HG03064 (cell line): ENCODE data around the gene TTLL5.

Experiments used
- ATAC-seq: cut with Tn5 transposase; IDR thresholded peaks from one replicate; pipeline ENCODE4 v1.9.1; 2021; ENCODE audit warnings: low read depth; ENCODE audit not compliant: unreplicated experiment

Gene TTLL5

DNA sequence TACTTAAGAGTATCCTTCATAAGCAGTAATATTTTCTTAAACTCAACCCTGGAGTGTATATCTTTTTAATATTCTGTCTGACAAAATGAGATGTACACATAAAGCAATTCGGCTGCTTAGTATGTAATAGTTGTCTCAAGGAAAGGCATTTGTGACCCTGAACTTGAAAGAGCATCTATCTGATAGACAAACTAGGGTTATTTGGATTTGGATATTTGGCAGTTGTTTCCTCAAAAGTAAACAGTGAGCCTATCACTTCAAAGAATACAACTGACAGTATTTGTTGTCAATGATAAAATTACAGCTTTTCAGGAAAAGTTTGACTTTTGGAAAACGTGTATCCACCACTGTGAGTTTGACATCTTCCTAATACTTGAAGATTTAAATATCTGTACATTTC, 197.3 kb downstream of the TTLL5 start:
- ATAC-seq = no peak

DNA sequence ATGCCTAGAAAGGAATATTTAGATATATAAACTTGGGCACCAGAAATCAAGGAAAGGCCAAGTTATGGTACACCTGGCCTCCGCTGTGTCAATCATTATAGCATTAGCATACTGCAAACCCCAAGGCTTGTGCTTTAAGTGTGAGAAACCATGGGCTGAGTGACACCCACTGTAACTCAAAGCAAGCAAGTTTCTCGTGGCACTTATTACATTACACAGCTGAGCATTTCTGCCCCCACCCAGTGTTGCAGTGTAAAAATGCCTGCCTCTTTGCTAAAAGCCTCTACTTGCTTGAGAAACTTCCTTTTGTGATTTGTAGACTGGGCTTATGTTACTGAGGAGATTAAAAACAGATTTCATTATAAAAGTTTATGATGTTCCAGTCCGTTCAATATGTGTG, 198.7 kb downstream of the TTLL5 start:
- no peak for ATAC-seq

DNA sequence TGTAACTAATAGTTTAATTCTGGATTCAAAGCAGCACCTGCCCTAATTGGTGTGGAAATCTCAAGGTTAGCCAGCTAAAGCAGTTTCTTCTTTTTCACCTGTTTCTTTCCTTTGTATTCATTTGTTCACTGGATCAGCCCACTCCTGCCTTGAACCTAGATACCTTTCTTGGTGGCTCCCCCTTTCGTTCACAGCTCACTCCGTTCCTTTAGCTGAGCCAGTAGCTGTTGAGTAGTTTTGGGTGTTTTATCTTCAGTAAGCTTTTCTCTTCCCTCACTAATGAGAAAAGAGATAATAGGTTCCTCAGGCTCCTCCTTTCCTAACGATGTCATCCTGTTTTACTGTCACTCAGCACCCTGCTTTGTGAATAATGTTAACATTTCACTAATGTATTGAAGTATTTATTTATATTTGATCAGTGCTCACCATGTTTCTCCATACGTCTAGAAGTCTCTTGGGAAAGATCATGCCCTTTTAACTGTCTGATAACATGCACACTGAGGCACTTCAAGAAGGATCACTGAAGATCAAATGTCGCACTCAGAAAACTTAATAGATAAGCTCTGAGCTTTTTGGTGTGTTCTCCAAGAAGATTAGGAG, 199.6 kb downstream of the TTLL5 start:
- no peak for ATAC-seq

DNA sequence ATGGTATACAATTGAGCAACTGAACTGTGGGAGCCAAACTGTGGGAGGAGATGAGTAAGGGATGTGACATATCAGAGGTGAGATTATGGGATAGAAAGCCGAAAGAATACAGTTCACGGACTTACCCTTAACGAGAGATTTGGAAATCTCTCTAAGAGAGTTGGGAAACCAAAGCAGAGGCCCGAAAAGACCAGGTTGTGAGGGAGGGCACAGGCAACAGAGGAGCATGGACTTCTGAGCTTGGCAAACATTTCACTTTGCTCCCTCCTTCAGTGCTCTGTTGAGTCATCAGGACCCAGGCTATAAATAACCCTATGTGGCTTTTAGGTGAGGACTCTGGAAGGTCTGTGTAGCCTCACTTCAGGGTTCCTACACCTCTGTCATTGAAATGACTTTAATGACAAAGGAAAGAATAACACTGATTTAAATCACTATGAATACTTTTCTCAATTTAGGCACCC, 200.1 kb downstream of the TTLL5 start:
- no peak for ATAC-seq

DNA sequence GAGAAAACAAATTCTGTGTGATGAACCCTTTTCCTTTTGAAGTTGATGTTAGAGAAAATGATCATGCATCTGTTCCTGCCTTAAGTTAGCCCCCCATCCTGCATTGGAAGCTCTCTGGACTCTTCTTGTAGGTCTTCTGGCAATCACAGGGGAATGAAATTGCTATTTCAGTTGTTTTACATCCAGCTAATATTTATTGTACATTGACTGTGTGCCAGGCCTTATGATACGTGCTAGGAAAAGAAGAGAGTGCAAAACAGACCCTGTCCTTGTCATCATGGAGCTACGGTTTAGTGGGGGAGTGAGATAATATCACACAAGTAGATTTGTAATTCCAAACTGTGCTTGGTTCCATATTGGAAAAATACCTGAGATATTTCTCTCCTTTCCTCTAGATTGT, 202.2 kb downstream of the TTLL5 start:
- no peak for ATAC-seq

DNA sequence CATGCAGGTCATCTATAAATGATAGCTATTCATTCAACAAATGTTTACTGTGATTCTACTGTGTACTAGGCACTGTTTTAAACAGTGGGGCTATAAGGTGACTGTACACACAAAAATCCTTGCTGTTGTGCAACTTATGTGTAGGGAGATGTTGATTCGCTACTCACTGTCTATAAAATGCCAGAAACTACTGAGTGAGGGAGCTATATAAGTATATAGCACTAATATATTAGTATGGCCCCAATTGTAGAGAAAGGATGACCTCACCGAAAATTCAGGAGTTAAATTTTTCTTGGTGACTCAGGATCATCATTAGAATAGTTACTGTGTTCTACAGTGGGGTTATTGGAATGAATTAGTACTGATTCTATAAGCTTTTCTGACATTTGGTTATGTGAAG, 203.3 kb downstream of the TTLL5 start:
- no peak for ATAC-seq

DNA sequence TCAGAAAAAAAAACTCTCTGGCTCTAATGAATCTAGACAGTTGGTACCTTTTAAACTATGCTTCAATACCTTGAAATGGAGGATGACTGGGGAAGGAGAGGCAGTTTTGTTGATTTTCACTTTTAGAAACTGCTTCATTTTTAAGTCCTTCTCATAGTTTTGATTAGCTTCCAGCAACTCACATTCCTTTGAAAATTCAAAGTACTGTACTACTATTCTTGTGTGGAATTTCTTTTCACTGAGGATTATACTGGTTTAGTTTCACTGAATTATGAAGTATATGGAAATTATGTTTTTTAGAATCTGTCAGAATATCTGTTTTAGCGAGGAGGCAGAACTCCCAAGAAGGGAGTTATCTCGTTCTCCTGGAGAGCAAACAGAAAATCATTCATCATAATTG, 204.5 kb downstream of the TTLL5 start:
- no peak for ATAC-seq

DNA sequence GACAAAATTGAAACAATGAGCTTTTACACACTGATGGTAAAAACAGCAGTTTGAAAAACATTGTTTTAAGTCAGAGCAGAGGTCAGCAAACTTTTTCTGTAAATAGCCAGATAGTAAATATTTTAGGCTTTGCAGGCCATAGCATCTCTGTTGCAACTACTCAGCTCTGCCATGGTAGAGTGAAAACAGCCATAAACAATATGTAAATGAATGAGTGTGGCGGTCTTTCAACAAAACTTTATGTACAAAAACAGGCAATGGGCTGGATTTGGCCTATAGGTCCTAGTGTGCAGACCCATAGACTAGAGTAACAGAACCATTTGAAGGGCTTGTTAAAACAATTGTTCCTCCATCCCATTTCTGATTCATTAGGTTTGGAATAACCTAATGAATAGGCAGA, 205.9 kb downstream of the TTLL5 start:
- no peak for ATAC-seq

DNA sequence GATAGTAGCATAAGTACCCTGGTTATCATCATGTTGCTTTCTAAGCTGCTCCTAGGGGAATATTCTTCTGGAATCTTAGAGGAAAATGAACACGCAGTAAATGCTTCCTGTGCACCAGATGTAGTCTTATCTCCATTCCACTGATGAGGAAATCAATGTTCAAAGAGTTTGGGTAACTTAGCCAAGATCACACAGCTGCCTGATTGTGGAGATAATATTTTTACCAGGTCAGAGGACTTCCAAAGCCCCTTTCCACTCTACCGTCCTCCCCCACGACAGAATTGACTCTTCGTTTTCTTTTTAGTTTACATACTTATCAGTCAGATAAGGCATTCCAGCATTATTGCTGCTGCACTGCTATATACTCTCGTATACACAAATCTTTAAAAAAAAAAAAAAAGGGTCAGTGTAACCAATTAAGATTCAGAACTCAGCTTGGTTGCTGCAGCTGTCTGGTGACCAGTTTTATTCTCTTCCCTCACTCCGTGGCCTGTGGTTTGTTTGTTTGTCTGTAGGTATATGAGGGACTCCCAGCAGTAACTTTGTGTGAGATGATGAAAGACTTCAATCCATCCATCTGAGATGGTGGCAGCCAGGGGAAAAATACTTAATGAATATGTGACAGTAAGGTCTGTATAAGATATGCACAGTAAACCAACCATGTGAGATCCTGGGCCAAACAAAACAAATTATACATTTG, 210.3 kb downstream of the TTLL5 start:
- ATAC-seq = no peak

DNA sequence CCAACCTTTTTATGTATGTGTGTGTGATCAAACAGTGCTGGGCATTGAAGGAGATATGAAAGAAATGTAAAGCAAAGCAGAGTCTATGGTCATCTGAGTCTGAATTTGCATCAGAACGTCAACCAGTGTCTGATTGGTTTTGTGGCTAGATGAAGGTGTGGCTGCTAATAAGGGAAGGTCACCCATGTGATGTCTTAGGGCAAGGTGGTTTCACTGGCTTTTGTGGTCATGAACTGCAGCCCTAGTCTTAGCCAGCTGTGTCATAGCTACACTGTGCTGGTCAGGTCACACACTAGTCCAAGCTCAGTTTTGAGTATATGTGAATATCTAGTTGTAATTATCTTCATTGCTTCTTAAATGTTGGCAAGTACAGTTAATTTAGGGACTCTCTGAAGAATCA, 214.9 kb downstream of the TTLL5 start:
- peak; percentile 92 for ATAC-seq

DNA sequence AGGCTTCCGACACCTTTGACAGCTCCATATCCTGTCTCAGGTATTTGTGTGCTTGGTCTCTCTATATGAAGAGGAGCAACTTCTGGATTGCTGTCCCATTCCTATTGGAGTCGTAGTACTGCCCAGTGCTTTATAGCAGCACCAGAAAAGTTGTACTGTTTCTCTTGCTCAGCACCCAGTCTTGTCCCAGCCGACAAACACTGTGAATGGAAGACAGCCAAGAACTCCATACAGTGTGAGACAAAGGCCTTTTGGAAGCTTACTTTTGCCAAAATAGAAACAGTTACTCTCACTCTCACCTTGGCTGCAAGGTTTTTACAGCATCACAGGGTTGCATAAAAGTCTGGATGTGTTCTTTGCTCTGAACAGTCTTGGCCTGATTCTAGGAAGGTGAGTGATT, 215.5 kb downstream of the TTLL5 start:
- ATAC-seq = no peak

DNA sequence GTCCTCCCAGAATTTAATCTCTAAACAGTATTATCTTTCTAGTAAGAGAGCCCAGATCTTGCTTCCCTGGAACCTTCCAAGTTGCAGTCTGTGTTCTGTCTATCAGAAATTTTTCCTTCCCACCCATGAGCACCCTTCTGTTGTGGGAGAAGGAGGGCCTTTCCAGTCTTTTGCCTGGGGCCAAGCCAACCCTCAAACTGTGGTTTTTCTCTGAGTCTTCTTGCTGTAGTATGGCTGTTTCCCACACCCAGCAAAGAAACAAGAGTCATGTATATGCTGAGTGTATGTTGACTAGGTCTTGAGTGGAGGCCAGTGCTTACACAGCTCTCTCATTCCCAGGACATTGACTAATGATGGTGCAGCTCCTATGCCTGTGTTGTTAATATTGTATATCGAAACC, 216.2 kb downstream of the TTLL5 start:
- ATAC-seq = no peak

DNA sequence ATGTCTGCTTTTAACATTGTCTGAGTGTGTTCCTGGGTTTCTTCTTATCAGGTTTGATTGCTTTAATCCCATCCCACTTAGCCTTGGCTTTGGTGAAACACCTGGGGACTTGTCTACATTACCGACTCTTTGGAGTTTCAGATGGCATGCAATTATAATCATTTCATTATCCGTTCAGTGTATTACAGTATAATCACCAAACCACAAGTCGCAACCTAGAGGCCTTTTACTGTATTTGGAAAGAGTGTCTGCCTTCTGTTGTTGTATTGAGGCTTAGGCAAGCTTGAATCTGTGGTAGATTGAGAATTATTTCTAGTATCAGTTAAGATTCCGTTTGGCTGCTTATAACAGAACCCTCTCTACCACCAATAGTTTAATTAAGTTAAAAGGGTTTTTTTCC, 216.8 kb downstream of the TTLL5 start:
- no peak for ATAC-seq

DNA sequence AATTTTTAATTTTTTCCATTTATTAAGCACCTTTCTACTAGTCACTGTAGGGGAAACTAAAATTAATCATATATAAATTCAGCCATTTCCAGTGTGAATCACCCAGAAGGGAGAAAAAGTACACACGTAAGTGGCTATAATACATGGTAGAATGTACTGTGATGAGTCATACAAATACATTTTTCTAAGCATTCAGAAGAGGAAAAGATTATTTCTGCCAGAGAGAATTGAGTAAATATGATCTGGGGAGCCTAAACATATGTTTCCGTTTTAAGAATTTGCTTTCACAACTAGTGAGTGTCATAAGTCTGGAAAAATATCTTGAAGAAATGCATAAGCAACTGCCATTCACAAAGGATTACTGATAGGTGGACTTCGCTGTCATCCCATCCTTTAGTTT, 218.0 kb downstream of the TTLL5 start:
- ATAC-seq = no peak

DNA sequence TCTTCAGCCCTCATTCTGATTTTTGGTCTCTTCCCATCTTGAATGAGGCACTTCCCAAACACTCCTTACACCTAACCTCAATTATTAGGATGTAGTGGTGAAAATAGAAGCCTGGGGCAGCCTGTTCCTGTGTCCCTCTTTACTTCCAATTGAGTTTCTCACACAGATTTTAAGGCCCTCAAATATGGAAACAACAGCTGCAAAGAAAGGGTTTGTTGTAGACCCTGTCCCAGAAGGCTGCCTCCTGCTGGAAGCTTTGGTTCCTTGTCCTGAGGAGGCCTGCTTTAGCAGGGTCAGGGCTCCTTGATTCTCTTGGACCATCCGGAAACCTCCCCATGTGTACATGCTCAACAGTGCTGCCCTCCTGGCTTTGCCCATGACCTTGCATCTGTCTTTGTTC, 219.5 kb downstream of the TTLL5 start:
- ATAC-seq = no peak

DNA sequence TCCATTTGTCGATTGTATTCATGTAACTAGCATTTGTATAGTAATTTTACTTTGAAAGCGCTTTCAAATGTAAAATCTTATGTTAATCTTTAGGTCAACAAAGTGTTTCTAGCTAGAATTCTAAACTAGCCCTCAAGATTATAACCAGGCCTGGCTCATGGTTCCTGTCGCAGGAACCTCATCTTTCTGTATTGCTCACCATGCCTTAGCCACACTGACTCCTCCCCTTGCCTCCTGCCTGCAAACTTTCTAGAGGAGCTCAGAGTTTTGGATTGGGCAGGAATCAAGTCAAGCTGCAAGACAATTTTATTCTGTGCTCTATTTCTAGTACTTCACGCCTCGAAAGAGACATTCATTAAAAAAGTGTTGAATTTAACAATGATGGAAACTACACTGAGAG, 220.9 kb downstream of the TTLL5 start:
- no peak for ATAC-seq

DNA sequence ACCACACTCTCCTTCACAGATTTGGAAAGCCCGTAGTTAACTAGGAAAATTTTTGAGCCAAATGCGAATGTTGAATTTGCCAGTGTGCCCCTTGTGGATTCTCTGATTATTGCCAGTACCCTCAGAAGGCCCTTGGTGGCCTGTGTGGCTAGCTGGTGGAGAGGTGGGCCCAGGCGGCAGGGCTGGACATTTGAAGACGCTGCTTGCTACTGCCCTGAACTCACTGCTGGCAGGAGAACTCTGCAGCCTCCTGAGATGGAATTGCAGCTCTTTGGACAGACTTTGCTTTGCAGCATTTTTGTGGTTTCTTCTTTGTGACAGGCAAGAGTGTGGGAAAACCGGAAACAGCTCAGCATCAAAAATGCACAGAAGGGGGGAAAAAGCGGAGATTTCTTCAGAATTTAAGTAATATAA, 223.2 kb downstream of the TTLL5 start:
- ATAC-seq = no peak

DNA sequence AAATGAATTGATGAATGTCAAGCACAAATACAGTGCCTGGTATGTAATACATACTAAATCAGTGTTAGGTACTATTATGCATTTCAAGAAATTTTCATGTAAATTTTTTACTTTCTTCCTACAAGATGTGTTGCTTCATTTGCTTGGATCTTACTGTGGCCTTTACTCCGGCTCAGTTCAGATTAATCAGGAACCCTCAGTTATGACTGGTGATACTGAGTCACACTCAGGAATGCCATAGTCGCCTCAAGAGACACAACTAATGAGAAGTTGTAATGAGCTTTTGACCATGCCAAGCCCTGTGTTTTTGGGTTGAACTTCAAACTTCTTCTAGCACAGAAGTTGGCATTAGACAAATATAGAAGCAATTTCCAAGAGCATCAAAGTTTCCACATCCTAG, 224.8 kb downstream of the TTLL5 start:
- ATAC-seq = no peak

DNA sequence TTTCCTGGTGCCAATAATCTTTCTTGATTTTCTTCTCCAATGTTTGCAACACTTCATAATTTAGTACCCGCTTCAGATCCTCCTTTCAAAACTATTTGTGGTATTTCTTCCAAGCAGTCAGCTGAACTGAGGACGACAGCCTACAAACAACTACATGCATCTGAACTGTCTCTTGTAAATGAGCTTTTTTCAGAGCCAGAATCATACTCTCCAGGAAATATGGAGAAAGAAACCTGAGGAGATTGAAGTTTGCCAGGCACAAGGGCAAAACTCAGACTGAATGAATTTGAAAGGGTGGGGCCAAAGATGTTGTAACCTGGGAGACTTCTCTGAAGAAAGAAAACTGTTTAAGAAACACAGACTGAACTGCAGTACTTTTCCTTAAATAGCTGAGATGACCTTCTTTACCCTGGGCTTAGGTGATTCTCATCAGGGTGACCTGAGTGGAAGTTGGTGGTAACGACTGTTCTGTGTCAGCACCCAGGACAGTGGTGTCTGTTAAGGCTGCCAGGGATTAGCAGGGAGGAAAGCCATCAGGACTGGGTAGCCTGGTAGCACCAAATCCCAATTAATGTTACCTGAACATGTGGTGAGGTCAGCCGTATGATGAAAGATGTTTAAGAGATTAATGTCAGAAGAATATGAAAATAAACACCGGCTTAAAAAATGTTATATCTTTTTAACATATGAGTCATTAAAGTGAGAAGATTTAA, 225.7 kb downstream of the TTLL5 start:
- no peak for ATAC-seq

DNA sequence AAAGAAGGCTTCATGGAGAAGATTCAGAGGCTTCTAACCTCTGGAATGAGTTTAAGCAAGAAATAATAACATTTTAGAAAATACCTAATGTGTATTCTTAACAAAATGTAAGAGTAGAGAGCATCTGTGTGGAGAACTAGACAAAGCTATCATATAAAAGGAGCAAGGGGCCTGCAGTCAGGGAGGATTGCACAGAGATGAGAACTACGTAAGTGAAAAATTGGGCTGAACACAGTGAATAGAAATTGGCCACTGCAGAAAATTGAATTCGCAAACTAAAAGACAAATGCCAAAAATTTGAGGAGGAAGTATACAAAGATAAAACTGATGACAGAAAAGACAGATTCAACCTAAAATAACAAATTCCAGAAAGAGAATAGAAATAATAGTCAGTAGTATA, 227.9 kb downstream of the TTLL5 start:
- ATAC-seq = no peak

DNA sequence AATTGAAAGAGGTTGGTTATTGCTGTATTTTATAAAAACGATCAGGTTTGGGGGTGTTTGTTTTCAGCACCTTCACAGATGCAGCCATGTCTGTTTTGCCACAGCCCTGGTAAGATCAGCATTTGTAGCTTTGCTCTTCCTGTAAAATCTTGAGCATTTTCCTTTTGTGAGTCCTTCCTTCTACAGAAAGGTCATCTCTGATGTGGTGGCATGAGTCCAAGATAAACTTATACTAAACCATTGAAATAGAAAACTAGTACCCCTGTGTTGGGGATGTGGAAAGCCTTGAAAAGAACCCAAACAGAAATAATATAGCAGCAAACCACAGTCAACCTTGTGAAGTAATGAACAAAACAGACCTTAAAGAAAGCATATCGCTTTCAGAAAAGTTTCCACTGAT, 235.3 kb downstream of the TTLL5 start:
- ATAC-seq = no peak

DNA sequence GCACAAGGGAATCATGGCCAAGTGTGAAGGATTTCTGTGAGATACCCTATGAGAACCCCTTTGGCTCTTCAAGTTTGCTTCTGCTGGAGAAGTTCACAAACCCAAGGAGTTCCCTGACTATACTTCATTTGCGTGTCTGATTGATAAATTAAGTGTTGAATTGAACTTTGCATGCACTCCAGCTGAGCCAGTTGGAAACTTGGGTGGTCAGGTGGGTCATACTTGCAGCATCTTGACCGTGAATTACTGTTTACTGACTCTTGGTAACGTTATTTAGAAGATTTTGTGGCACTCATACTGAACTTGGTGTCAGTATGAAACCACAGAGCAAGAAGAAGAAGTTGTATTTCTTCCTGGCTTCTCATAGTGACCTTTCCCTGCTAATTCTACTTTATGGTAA, 243.3 kb downstream of the TTLL5 start:
- no peak for ATAC-seq
